Measurements from ENCODE around the gene DAPK1. TPM values are rescaled to one million over a fixed set of nuclear protein-coding genes. Genes with fewer than 3 reads are reported as not detected.

Gene DAPK1
- polyA plus RNA-seq, 1 experiment = 0.12 TPM

DNA sequence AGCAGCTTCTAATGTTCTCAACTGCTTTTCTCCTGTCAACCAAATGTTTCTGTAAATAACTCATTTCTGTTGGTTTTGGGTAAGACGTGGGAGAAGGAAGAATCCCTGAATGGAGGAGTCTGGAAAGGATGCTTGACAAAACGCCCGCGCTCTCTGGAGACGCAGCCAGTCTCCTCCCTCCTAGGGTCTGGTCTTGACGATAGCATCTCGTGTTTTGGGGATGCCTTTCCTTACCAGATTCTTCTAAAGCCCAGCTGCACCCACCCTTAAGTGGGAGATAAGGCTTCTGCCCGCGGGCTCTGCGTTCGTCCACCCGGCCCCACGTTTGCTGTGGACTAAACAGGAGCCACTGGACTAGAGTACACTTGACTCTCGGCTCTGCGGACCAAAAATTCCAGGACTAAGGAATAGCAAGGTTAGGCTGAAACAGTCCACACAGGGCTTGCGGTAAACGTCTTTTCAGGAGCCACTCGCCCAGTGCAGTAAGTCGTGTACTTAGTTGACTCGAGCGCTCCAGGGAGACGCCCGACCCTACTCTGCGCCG, 227.8 kb downstream of the DAPK1 start:
- Histone ChIP-seq H3K27me3 (ENCODE audit: control insufficient read depth, insufficient read depth, low read length) (no peaks in the 10 kb centered on the region), H3K27ac (ENCODE audit: low read depth, low read length) (peak overlapping the region; percentile 93), H3K9me3 (ENCODE audit: control insufficient read depth, insufficient read depth, low read length) (no peaks in the 10 kb centered on the region; the same call in 1 of the 2 replicates), H3K4me3 (ENCODE audit: low read depth, low read length) (peak overlapping the region; percentile 84)
- CTCF ChIA-PET = interaction anchor here (0.6 to 1.8 kb wide), 3 partner anchors 13 to 350 kb away, joined by 3 to 7 read pairs (median 4); no protein-coding TSS in a partner anchor
- DNase-seq (ENCODE audit: low read depth, low spot score) = no peak
- POLR2A ChIA-PET = interaction anchor here (0.8 to 2.0 kb wide), 4 partner anchors 11 to 68 kb away, joined by 3 to 9 read pairs (median 6); no protein-coding TSS in a partner anchor
- TF ChIP-seq, protein P1, sequence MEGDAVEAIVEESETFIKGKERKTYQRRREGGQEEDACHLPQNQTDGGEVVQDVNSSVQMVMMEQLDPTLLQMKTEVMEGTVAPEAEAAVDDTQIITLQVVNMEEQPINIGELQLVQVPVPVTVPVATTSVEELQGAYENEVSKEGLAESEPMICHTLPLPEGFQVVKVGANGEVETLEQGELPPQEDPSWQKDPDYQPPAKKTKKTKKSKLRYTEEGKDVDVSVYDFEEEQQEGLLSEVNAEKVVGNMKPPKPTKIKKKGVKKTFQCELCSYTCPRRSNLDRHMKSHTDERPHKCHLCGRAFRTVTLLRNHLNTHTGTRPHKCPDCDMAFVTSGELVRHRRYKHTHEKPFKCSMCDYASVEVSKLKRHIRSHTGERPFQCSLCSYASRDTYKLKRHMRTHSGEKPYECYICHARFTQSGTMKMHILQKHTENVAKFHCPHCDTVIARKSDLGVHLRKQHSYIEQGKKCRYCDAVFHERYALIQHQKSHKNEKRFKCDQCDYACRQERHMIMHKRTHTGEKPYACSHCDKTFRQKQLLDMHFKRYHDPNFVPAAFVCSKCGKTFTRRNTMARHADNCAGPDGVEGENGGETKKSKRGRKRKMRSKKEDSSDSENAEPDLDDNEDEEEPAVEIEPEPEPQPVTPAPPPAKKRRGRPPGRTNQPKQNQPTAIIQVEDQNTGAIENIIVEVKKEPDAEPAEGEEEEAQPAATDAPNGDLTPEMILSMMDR (IDR thresholded peaks at IDR 0.05; ENCODE audit: low read depth, low read length) = no peak

DNA sequence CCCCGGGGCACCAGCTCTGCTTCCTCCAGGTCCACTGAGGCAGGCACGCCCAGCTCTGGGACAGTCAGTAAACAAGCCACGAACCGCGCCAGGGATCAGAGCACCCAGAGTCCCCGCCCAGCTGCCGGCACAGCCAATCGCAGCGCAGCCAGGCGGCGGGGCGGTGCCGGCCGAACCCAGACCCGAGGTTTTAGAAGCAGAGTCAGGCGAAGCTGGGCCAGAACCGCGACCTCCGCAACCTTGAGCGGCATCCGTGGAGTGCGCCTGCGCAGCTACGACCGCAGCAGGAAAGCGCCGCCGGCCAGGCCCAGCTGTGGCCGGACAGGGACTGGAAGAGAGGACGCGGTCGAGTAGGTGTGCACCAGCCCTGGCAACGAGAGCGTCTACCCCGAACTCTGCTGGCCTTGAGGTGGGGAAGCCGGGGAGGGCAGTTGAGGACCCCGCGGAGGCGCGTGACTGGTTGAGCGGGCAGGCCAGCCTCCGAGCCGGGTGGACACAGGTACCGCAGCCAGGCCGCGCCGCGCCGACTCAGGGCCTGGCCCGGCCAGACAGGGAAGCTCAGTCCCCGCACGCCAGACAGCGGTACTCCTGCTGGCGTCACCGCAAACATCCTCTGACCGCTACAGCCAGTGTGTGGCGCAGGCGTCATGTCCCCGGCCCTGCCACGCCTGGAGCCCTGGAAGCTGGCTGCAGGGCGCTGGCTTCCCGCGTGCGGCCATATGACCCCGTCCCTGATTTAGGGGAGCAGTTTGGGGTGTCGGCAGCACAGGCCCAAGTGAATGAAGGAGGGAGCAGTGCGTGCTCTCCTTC, 228.4 kb downstream of the DAPK1 start, which contains the start of gene CTSL:
Gene CTSL, plus strand, starts transcription at position 220 of the 810 bp plus-strand sequence. CDS start 1,485 bp downstream, outside the sequence.
- CTCF ChIA-PET = interaction anchor here (0.6 to 1.8 kb wide), 6 partner anchors 14 to 350 kb away, joined by 3 to 7 read pairs (median 4); no protein-coding TSS in a partner anchor
- DNase-seq (ENCODE audit: low read depth, low spot score) = no peak
- TF ChIP-seq, protein P1 (IDR thresholded peaks at IDR 0.05; ENCODE audit: low read depth, low read length) = no peak
- POLR2A ChIA-PET = interaction anchor here (0.8 to 2.0 kb wide), 6 partner anchors 12 to 153 kb away, joined by 3 to 9 read pairs (median 4); no protein-coding TSS in a partner anchor
- peak within 1 kb of the TSS; percentile 93 for H3K27ac ChIP-seq (ENCODE audit: low read depth, low read length)
- peak within 1 kb of the TSS; percentile 84 for H3K4me3 ChIP-seq (ENCODE audit: low read depth, low read length)
- H3K27me3 ChIP-seq (ENCODE audit: control insufficient read depth, insufficient read depth, low read length) = no peaks in the 10 kb centered on the region
- no peaks in the 10 kb centered on the region; the same call in 1 of the 2 replicates for H3K9me3 ChIP-seq (ENCODE audit: control insufficient read depth, insufficient read depth, low read length)

DNA sequence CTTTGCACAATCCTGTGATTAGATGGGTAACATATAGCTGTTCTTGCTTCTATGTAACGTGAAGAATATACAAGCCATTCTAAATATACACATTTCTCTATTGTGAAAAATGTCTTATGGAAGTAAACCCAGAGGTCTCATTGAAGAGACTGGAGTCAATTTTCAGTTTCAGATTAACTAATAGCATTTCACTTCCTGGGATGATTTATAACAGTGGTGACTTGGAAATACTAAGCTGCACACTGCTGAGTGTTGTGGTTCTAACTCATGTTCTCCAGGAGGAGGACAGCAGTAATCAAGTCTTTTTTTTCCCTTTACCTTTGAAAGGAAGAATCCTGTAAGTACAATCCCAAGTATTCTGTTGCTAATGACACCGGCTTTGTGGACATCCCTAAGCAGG, 231.6 kb downstream of the DAPK1 start:
- no peaks in the 10 kb centered on the region for H3K27me3 ChIP-seq (ENCODE audit: control insufficient read depth, insufficient read depth, low read length)
- H3K4me3 ChIP-seq (ENCODE audit: low read depth, low read length) = no peak overlapping the region
- ChIA-PET CTCF (interaction anchor here (1.4 to 2.5 kb wide), 3 partner anchors 45 to 1315 kb away, joined by 4 to 13 read pairs (median 6); no protein-coding TSS in a partner anchor), POLR2A (no interaction called here)
- no peak for DNase-seq (ENCODE audit: low read depth, low spot score)
- no peak overlapping the region for H3K27ac ChIP-seq (ENCODE audit: low read depth, low read length)
- H3K9me3 ChIP-seq (ENCODE audit: control insufficient read depth, insufficient read depth, low read length) = no peaks in the 10 kb centered on the region; the same call in 1 of the 2 replicates
- TF ChIP-seq, protein P1 (IDR thresholded peaks at IDR 0.05; ENCODE audit: low read depth, low read length) = no peak

DNA sequence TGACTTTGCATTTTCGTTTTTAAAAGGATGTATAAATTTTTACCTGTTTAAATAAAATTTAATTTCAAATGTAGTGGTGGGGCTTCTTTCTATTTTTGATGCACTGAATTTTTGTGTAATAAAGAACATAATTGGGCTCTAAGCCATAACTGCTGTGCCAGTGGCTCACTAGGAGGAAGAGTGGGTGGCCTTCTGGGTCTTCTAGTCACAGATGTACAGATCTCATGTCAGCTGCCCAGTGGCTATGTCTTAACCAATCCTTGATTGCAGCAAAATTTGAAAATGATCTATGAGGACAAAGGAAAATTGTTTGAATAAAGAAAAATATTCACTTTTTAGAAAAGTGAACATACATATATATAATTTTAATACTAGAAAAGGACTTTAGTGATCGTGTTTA, 233.7 kb downstream of the DAPK1 start:
- DNase-seq (ENCODE audit: low read depth, low spot score) = no peak
- no peak overlapping the region for H3K27ac ChIP-seq (ENCODE audit: low read depth, low read length)
- ChIA-PET POLR2A (no interaction called here), CTCF (no interaction called here)
- H3K27me3 ChIP-seq (ENCODE audit: control insufficient read depth, insufficient read depth, low read length) = peaks cover 2% of the 10 kb centered on the region
- H3K9me3 ChIP-seq (ENCODE audit: control insufficient read depth, insufficient read depth, low read length) = no peaks in the 10 kb centered on the region; the same call in 1 of the 2 replicates
- no peak overlapping the region for H3K4me3 ChIP-seq (ENCODE audit: low read depth, low read length)
- TF ChIP-seq, protein P1 (IDR thresholded peaks at IDR 0.05; ENCODE audit: low read depth, low read length) = no peak

Data from AG04450 (cell line).